A549 (cell line): ENCODE results near the gene MPPED2. TPM values are rescaled to one million over a fixed set of nuclear protein-coding genes. Genes with fewer than 3 reads are reported as not detected.

Experiments
- ATAC-seq, 2 experiments: fragments of 200-7000 bp in 1 of 2; fragments of >200 bp in 1 of 2; cut with Nextera tagmentation in 1 of 2; cut with Tn5 transposase in 1 of 2; 3 replicates each; pipeline versions ENCODE4 v1.8.0 to v1.9.1; 2018 to 2020; ENCODE audit warnings: mild to moderate bottlenecking in 1 of 2, moderate library complexity in 1 of 2
- CTCF ChIA-PET: fragments of 300-600 bp; sonication (Branson Sonifier 250); formaldehyde crosslinking; extraction: SDS; loops from one replicate; lab custom pipeline; 2021; ENCODE audit warnings: antibody characterized with exemption, inconsistent platforms; lab: Yijun Ruan, JAX
- POLR2A ChIA-PET: fragments of 350-600 bp; formaldehyde crosslinking; extraction: SDS; loops from one replicate; lab custom pipeline; 2021; ENCODE audit warnings: antibody characterized with exemption, inconsistent platforms; lab: Yijun Ruan, JAX
- DNase-seq, 2 experiments: peaks; one replicate each; pipeline versions ENCODE4 v3.0.0 to v3.0.0-alpha.2; 2011 to 2016; ENCODE audit warnings: low read depth in 1 of 2, low spot score in 1 of 2
- FAIRE-seq: peaks from 2 replicates; lab custom pipeline; 2011; peaks lifted over from hg19 to GRCh38; lab: Jason Lieb, UNC
- H3K27ac ChIP-seq, 2 experiments: fragments of >200 bp; sonication (Bioruptor Twin); formaldehyde crosslinking; 3 replicates each; pipeline ENCODE4 v1.5.1; 2016 to 2017
- H3K4me1 ChIP-seq: fragments of >200 bp; sonication (Bioruptor Twin); formaldehyde crosslinking; 3 replicates; pipeline ENCODE4 v1.6.1; 2016
- H3K4me2 ChIP-seq: fragments of >200 bp; sonication (Bioruptor Twin); formaldehyde crosslinking; 3 replicates; pipeline ENCODE4 v1.6.1; 2016
- H3K4me3 ChIP-seq: fragments of >200 bp; sonication (Bioruptor Twin); formaldehyde crosslinking; 3 replicates; pipeline ENCODE4 v1.5.1; 2016
- H3K9me3 ChIP-seq: fragments of >200 bp; sonication (Bioruptor Twin); formaldehyde crosslinking; 3 replicates; pipeline ENCODE4 v1.6.1; 2016
- BHLHE40 ChIP-seq: IDR thresholded peaks from 2 replicates; pipeline ENCODE4 v1.6.1; 2012; ENCODE audit warnings: low read depth, low read length, inconsistent platforms
- EHF ChIP-seq: fragments of 250-450 bp; sonication (Bioruptor Pico); IDR thresholded peaks from 2 replicates; pipeline ENCODE4 v1.5.0; 2020; ENCODE audit warnings: mild to moderate bottlenecking
- EP300 ChIP-seq, 2 experiments: fragments of >200 bp; sonication (Bioruptor Twin); formaldehyde crosslinking; IDR thresholded peaks; 2 replicates in 1 of 2; 3 replicates in 1 of 2; pipeline ENCODE4 v1.6.1; 2016 to 2017
- HDAC2 ChIP-seq: fragments of 200-600 bp; sonication (generic); IDR thresholded peaks from 2 replicates; pipeline ENCODE4 v1.6.1; 2016
- HOXA7 ChIP-seq: fragments of 250-450 bp; sonication (Bioruptor Pico); IDR thresholded peaks from 2 replicates; pipeline ENCODE4 v1.5.0; 2020; ENCODE audit warnings: mild to moderate bottlenecking, moderate library complexity
- HOXB5 ChIP-seq: fragments of 250-450 bp; sonication (Bioruptor Pico); IDR thresholded peaks from 2 replicates; pipeline ENCODE4 v1.5.0; 2020; ENCODE audit warnings: mild to moderate bottlenecking, moderate library complexity
- JUN ChIP-seq, 2 experiments: fragments of >200 bp; sonication (Bioruptor Twin); formaldehyde crosslinking; IDR thresholded peaks; 2 replicates in 1 of 2; 3 replicates in 1 of 2; pipeline ENCODE4 v1.6.1; 2016 to 2017
- KDM1A ChIP-seq: fragments of 200-600 bp; sonication (generic); IDR thresholded peaks from 2 replicates; pipeline ENCODE4 v1.6.1; 2016; ENCODE audit warnings: low read depth, mild to moderate bottlenecking
- KDM5A ChIP-seq: fragments of 200-600 bp; sonication (generic); IDR thresholded peaks from 2 replicates; pipeline ENCODE4 v1.6.1; 2016; ENCODE audit warnings: antibody characterized with exemption, mild to moderate bottlenecking
- MAZ ChIP-seq: fragments of 150-350 bp; IDR thresholded peaks from 2 replicates; pipeline ENCODE4 v1.6.1; 2014; ENCODE audit warnings: antibody characterized with exemption, low read depth, low read length, borderline replicate concordance
- MYC ChIP-seq: IDR thresholded peaks from 2 replicates; pipeline ENCODE4 v1.6.1; 2012; ENCODE audit warnings: mild to moderate bottlenecking, inconsistent platforms, low read length, improper control_type of control experiment, borderline replicate concordance
- NFE2L2 ChIP-seq: fragments of 150-350 bp; conservative IDR thresholded peaks from 2 replicates; pipeline ENCODE4 v1.6.1; 2014; ENCODE audit warnings: low read length
- PHF8 ChIP-seq: fragments of 200-600 bp; sonication (generic); IDR thresholded peaks from 2 replicates; pipeline ENCODE4 v1.6.1; 2016; ENCODE audit warnings: low read depth, mild to moderate bottlenecking, antibody characterized with exemption, moderate library complexity, borderline replicate concordance
- POLR2AphosphoS2 ChIP-seq: conservative IDR thresholded peaks from 2 replicates; pipeline ENCODE4 v1.6.1; 2012; ENCODE audit warnings: low read length, improper control_type of control experiment, inconsistent platforms
- RAD21 ChIP-seq, 2 experiments: fragments of >200 bp in 1 of 2; sonication (Bioruptor Twin) in 1 of 2; formaldehyde crosslinking in 1 of 2; IDR thresholded peaks in 1 of 2; conservative IDR thresholded peaks in 1 of 2; 2 replicates in 1 of 2; 3 replicates in 1 of 2; pipeline ENCODE4 v1.6.1; 2012 to 2018; ENCODE audit warnings: inconsistent platforms in 1 of 2
- RARB ChIP-seq: fragments of 250-450 bp; sonication (Bioruptor Pico); IDR thresholded peaks from 2 replicates; pipeline ENCODE4 v1.8.0; 2021; ENCODE audit warnings: mild to moderate bottlenecking, moderate library complexity
- RCOR1 ChIP-seq: fragments of 150-350 bp; IDR thresholded peaks from 2 replicates; pipeline ENCODE4 v1.6.1; 2014; ENCODE audit warnings: antibody characterized with exemption, low read length, low read depth
- SMC3 ChIP-seq: fragments of >200 bp; sonication (Bioruptor Twin); formaldehyde crosslinking; IDR thresholded peaks from 3 replicates; pipeline ENCODE4 v1.6.1; 2018; ENCODE audit warnings: inconsistent platforms
- SREBF2 ChIP-seq: fragments of 450-650 bp; IDR thresholded peaks from 2 replicates; pipeline ENCODE4 v1.6.1; 2014; ENCODE audit warnings: mild to moderate bottlenecking, moderate library complexity
- TP53 ChIP-seq: fragments of 250-450 bp; sonication (Bioruptor Pico); IDR thresholded peaks from 2 replicates; pipeline ENCODE4 v1.5.0; 2021; ENCODE audit warnings: mild to moderate bottlenecking, moderate library complexity
- ZC3H11A ChIP-seq: fragments of 450-650 bp; IDR thresholded peaks from 2 replicates; pipeline ENCODE4 v1.6.1; 2014; ENCODE audit warnings: antibody characterized with exemption, mild to moderate bottlenecking
- ZFP36 ChIP-seq: fragments of 450-650 bp; IDR thresholded peaks from 2 replicates; pipeline ENCODE4 v1.6.1; 2014; ENCODE audit warnings: borderline replicate concordance; ENCODE audit not compliant: partially characterized antibody
- WGBS: methylation state at CpG from one replicate; pipeline ENCODE4 v1.1.6; 2017; ENCODE audit errors: missing lambda C conversion rate; 5-methylcytosine and 5-hydroxymethylcytosine counted together
- polyA plus RNA-seq, 4 experiments: library from polyadenylated mRNA; depleted of rRNA in 3 of 4; stranded (reverse); fragments of >200 nt; fragmentation: RNase III in 1 of 4; extraction: RNeasy Plus Mini Kit Qiagen cat#74134 plus additional on column Dnase treatment in 1 of 4; gene quantifications; 2 replicates in 3 of 4; 3 replicates in 1 of 4; pipeline ENCODE4 v1.2.3, GENCODE V29; 2011 to 2017
- TF ChIP-seq, protein P1 (sequence below): fragments of >200 bp; sonication (Bioruptor Twin); formaldehyde crosslinking; IDR thresholded peaks from 2 replicates; pipeline ENCODE4 v1.6.1; 2016
- TF ChIP-seq, protein P2 (sequence below): fragments of 150-350 bp; IDR thresholded peaks from 2 replicates; pipeline ENCODE4 v1.6.1; 2014; ENCODE audit warnings: low read depth, mild to moderate bottlenecking, low read length
- TF ChIP-seq, protein P3 (sequence below): fragments of 250-450 bp; sonication (Bioruptor Pico); IDR thresholded peaks from 2 replicates; pipeline ENCODE4 v1.5.0; 2021; ENCODE audit warnings: mild to moderate bottlenecking, moderate library complexity, borderline replicate concordance
- TF ChIP-seq, protein P4 (sequence below): fragments of >200 bp; sonication (Bioruptor Twin); formaldehyde crosslinking; IDR thresholded peaks from 3 replicates; pipeline ENCODE4 v1.5.1; 2016
- TF ChIP-seq, protein P5 (sequence below): fragments of 250-450 bp; sonication (Bioruptor Pico); IDR thresholded peaks from 2 replicates; pipeline ENCODE4 v1.5.0; 2020; ENCODE audit warnings: low read depth, mild to moderate bottlenecking, moderate library complexity
- TF ChIP-seq, protein P6 (sequence below): fragments of 200-600 bp; sonication (generic); IDR thresholded peaks from 2 replicates; pipeline ENCODE4 v1.6.1; 2016; ENCODE audit warnings: antibody characterized with exemption, mild to moderate bottlenecking, moderate library complexity

MPPED2 gene
- polyA plus RNA-seq, 2 of the 4 experiments (the other 2 are of a cell fraction): not detected

DNA sequence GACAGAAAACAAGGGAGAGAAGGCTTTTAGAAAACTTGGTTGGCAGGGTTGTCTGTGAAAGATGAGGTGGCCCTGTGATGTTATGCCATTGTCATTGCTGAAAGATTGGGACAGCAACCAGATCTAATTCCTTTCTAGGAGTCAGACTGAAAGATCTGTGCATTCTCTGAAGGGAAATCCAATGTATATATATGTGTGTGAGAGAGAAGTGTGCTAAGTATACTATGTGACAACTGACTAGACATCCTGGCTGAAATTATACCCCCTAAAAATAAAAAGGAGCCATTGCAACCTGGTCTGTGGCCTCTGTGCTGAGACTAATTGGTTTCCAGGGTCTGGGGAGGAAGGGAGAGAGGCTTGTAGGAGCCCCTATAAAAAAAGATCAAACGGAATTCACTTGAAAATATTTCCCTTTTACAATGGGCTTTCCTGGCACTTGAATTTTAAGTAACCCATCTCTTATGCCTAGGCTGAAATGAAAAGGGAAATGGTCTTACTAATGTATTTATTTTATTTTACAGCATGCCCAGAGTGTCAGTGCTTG lies 1.2 kb upstream of the MPPED2 start:
- 0% methylated on average over 1 of the region's 1 CpG for WGBS
- TF ChIP-seq POLR2AphosphoS2: no peak
- TF ChIP-seq, protein P1, sequence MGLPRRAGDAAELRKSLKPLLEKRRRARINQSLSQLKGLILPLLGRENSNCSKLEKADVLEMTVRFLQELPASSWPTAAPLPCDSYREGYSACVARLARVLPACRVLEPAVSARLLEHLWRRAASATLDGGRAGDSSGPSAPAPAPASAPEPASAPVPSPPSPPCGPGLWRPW: no peak
- TF ChIP-seq TP53 (CRISPR knock-in tag): no peak
- TF ChIP-seq ZFP36: no peak
- TF ChIP-seq HOXB5 (CRISPR knock-in tag): no peak
- TF ChIP-seq JUN (IDR thresholded peaks at IDR 0.05): no peak
- no peak for TF ChIP-seq KDM1A
- TF ChIP-seq MAZ: no peak
- TF ChIP-seq, protein P2, sequence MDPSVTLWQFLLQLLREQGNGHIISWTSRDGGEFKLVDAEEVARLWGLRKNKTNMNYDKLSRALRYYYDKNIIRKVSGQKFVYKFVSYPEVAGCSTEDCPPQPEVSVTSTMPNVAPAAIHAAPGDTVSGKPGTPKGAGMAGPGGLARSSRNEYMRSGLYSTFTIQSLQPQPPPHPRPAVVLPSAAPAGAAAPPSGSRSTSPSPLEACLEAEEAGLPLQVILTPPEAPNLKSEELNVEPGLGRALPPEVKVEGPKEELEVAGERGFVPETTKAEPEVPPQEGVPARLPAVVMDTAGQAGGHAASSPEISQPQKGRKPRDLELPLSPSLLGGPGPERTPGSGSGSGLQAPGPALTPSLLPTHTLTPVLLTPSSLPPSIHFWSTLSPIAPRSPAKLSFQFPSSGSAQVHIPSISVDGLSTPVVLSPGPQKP: no peak
- no peak for TF ChIP-seq KDM5A
- TF ChIP-seq HDAC2: no peak
- TF ChIP-seq EP300 (IDR thresholded peaks at IDR 0.05): no peak
- TF ChIP-seq EHF (CRISPR knock-in tag): no peak
- TF ChIP-seq HOXA7: no peak
- TF ChIP-seq RARB (CRISPR knock-in tag): no peak
- TF ChIP-seq, protein P3, sequence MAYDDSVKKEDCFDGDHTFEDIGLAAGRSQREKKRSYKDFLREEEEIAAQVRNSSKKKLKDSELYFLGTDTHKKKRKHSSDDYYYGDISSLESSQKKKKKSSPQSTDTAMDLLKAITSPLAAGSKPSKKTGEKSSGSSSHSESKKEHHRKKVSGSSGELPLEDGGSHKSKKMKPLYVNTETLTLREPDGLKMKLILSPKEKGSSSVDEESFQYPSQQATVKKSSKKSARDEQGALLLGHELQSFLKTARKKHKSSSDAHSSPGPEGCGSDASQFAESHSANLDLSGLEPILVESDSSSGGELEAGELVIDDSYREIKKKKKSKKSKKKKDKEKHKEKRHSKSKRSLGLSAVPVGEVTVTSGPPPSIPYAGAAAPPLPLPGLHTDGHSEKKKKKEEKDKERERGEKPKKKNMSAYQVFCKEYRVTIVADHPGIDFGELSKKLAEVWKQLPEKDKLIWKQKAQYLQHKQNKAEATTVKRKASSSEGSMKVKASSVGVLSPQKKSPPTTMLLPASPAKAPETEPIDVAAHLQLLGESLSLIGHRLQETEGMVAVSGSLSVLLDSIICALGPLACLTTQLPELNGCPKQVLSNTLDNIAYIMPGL (CRISPR knock-in tag): no peak
- TF ChIP-seq RAD21 (conservative IDR thresholded peaks at IDR 0.05 in 1 of 2, IDR thresholded peaks at IDR 0.05 in 1 of 2): no peak
- TF ChIP-seq SMC3: no peak
- no peak for TF ChIP-seq BHLHE40
- TF ChIP-seq, all 56 proteins: peak for 0
- ATAC-seq (no peak), FAIRE-seq (no peak), DNase-seq (no peak)
- CTCF ChIA-PET: no interaction called here
- Histone ChIP-seq H3K4me2 (no peak overlapping the region), H3K27ac (no peak overlapping the region), H3K9me3 (no peaks in the 10 kb centered on the region), H3K4me3 (no peak overlapping the region), H3K4me1 (peaks cover 4% of the 10 kb centered on the region; the same call in 2 of the 3 replicates)
- POLR2A ChIA-PET: no interaction called here

DNA sequence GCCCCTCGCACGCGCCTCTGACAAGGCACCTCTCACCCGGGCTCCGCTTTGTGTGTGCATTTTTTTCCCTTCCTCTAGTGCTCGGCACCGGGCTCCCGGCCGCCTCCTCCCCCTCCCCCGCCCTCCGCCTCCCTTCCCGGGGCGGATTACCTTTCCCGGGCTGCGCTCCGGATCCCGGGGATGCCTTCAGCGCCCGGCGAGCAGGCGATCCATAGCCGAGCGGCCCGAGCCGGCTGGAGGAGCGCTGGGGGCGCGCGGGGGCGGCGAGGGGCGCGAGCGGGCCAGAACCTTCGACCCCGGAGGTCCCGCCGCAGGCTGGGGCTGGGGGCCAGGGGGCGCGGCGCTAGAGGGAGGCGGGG lies 282 bp downstream of the MPPED2 start:
- POLR2A ChIA-PET: no interaction called here

More for the DNA sequence above, 282 bp downstream of the MPPED2 start:
- FAIRE-seq: no peak
- peaks cover 4% of the 10 kb centered on the region; the same call in 2 of the 3 replicates for H3K4me1 ChIP-seq
- ATAC-seq: peak; percentile 42 to 60
- TF ChIP-seq NFE2L2 (no peak), ZC3H11A (no peak), EHF (CRISPR knock-in tag) (no peak), RCOR1 (no peak), HDAC2 (no peak), MAZ (no peak), PHF8 (no peak), MYC (no peak), JUN (IDR thresholded peaks at IDR 0.05) (no peak), SREBF2 (no peak)
- TF ChIP-seq, protein P4, sequence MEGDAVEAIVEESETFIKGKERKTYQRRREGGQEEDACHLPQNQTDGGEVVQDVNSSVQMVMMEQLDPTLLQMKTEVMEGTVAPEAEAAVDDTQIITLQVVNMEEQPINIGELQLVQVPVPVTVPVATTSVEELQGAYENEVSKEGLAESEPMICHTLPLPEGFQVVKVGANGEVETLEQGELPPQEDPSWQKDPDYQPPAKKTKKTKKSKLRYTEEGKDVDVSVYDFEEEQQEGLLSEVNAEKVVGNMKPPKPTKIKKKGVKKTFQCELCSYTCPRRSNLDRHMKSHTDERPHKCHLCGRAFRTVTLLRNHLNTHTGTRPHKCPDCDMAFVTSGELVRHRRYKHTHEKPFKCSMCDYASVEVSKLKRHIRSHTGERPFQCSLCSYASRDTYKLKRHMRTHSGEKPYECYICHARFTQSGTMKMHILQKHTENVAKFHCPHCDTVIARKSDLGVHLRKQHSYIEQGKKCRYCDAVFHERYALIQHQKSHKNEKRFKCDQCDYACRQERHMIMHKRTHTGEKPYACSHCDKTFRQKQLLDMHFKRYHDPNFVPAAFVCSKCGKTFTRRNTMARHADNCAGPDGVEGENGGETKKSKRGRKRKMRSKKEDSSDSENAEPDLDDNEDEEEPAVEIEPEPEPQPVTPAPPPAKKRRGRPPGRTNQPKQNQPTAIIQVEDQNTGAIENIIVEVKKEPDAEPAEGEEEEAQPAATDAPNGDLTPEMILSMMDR: no peak
- TF ChIP-seq, protein P5, sequence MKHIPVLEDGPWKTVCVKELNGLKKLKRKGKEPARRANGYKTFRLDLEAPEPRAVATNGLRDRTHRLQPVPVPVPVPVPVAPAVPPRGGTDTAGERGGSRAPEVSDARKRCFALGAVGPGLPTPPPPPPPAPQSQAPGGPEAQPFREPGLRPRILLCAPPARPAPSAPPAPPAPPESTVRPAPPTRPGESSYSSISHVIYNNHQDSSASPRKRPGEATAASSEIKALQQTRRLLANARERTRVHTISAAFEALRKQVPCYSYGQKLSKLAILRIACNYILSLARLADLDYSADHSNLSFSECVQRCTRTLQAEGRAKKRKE (CRISPR knock-in tag): no peak
- TF ChIP-seq, protein P6, sequence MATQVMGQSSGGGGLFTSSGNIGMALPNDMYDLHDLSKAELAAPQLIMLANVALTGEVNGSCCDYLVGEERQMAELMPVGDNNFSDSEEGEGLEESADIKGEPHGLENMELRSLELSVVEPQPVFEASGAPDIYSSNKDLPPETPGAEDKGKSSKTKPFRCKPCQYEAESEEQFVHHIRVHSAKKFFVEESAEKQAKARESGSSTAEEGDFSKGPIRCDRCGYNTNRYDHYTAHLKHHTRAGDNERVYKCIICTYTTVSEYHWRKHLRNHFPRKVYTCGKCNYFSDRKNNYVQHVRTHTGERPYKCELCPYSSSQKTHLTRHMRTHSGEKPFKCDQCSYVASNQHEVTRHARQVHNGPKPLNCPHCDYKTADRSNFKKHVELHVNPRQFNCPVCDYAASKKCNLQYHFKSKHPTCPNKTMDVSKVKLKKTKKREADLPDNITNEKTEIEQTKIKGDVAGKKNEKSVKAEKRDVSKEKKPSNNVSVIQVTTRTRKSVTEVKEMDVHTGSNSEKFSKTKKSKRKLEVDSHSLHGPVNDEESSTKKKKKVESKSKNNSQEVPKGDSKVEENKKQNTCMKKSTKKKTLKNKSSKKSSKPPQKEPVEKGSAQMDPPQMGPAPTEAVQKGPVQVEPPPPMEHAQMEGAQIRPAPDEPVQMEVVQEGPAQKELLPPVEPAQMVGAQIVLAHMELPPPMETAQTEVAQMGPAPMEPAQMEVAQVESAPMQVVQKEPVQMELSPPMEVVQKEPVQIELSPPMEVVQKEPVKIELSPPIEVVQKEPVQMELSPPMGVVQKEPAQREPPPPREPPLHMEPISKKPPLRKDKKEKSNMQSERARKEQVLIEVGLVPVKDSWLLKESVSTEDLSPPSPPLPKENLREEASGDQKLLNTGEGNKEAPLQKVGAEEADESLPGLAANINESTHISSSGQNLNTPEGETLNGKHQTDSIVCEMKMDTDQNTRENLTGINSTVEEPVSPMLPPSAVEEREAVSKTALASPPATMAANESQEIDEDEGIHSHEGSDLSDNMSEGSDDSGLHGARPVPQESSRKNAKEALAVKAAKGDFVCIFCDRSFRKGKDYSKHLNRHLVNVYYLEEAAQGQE: no peak
- H3K4me2 ChIP-seq: peak overlapping the region; percentile 100
- WGBS: 0% methylated on average over 3 of the region's 42 CpGs
- CTCF ChIA-PET: interaction anchor here (0.9 to 1.0 kb wide), 2 partner anchors 9 to 23 kb away, joined by 3 read pairs; no protein-coding TSS in a partner anchor
- peak overlapping the region; percentile 84 for H3K4me3 ChIP-seq
- H3K27ac ChIP-seq: peak overlapping the region; percentile 30 to 70; a peak in 5 of 6 replicates
- no peaks in the 10 kb centered on the region for H3K9me3 ChIP-seq
- DNase-seq: no peak
